Neural cell (in vitro differentiated cells): ENCODE measurements around the gene PTP4A2. TPM values are rescaled to one million over a fixed set of nuclear protein-coding genes. Genes with fewer than 3 reads are reported as not detected.
A peak's percentile ranks its signal among the peaks of the same experiment; 100 is the strongest.

Source experiments
- H2AFZ ChIP-seq: fragments of 200-600, 300-800 bp; sonication (generic), shearing (Covaris generic); 2 replicates; pipeline ENCODE4 v1.6.0; 2014; ENCODE audit warnings: low read depth, mild to moderate bottlenecking, antibody characterized with exemption, low read length, moderate library complexity
- H3F3A ChIP-seq: fragments of 200-600 bp; shearing (Covaris generic); 2 replicates; pipeline ENCODE4 v1.6.1; 2016; ENCODE audit warnings: mild to moderate bottlenecking, moderate library complexity, mixed read lengths, antibody characterized with exemption, low read length; ENCODE audit not compliant: insufficient read depth, poor library complexity, severe bottlenecking
- H3K27ac ChIP-seq: fragments of 200-600, 300-800 bp; sonication (generic), shearing (Covaris generic); 2 replicates; pipeline ENCODE4 v1.5.1; 2014; ENCODE audit warnings: mild to moderate bottlenecking, low read length, moderate library complexity
- H3K27me3 ChIP-seq: fragments of 300-800, 200-600 bp; sonication (generic), shearing (Covaris generic); 2 replicates; pipeline ENCODE4 v1.6.0; 2014; ENCODE audit warnings: mild to moderate bottlenecking, low read depth, low read length, moderate library complexity; ENCODE audit not compliant: insufficient read depth
- H3K36me3 ChIP-seq: fragments of 300-800, 200-600 bp; sonication (generic), shearing (Covaris generic); 2 replicates; pipeline ENCODE4 v1.5.1; 2014; ENCODE audit warnings: mild to moderate bottlenecking, antibody characterized with exemption, low read length, moderate library complexity; ENCODE audit not compliant: insufficient read depth
- H3K4me2 ChIP-seq: fragments of 300-800, 200-600 bp; sonication (generic), shearing (Covaris generic); 2 replicates; pipeline ENCODE4 v1.6.0; 2014; ENCODE audit warnings: mild to moderate bottlenecking, low read length
- H3K4me3 ChIP-seq: fragments of 300-800, 200-600 bp; sonication (generic), shearing (Covaris generic); 2 replicates; pipeline ENCODE4 v1.5.1; 2014; ENCODE audit warnings: mild to moderate bottlenecking, low read length, moderate library complexity
- H3K79me2 ChIP-seq: fragments of 200-600 bp; shearing (Covaris generic); replicated peaks from 2 replicates; pipeline ENCODE4 v1.6.0; 2014; ENCODE audit warnings: mild to moderate bottlenecking, low read length, moderate library complexity; ENCODE audit not compliant: insufficient read depth
- H3K9ac ChIP-seq: fragments of 300-800, 200-600 bp; sonication (generic), shearing (Covaris generic); 2 replicates; pipeline ENCODE4 v1.6.1; 2016; ENCODE audit warnings: mild to moderate bottlenecking, low read length, mixed read lengths
- H3K9me2 ChIP-seq: fragments of 200-600 bp; shearing (Covaris generic); 2 replicates; pipeline ENCODE4 v1.6.1; 2016; ENCODE audit warnings: mild to moderate bottlenecking, low read length, mixed read lengths; ENCODE audit not compliant: insufficient read depth
- H3K9me3 ChIP-seq: fragments of 200-600, 300-800 bp; sonication (generic), shearing (Covaris generic); 2 replicates; pipeline ENCODE4 v1.6.1; 2016; ENCODE audit warnings: mild to moderate bottlenecking, mixed run types, low read length, moderate library complexity, mixed read lengths
- H4K20me1 ChIP-seq: fragments of 200-600 bp; shearing (Covaris generic); 2 replicates; pipeline ENCODE4 v1.6.1; 2016; ENCODE audit warnings: mild to moderate bottlenecking, mixed run types; ENCODE audit not compliant: insufficient read depth
- CTCF ChIP-seq: fragments of 450-650 bp; IDR thresholded peaks from 2 replicates; pipeline ENCODE4 v1.5.1; 2014; ENCODE audit warnings: antibody characterized with exemption, mild to moderate bottlenecking, moderate library complexity; ENCODE audit not compliant: poor library complexity, severe bottlenecking
- EP300 ChIP-seq: fragments of 450-650 bp; conservative IDR thresholded peaks from 2 replicates; pipeline ENCODE4 v1.6.1; 2014; ENCODE audit warnings: antibody characterized with exemption, mild to moderate bottlenecking, moderate library complexity; ENCODE audit not compliant: poor library complexity, severe bottlenecking
- EZH2 ChIP-seq: fragments of 200-600, 300-800 bp; shearing (Covaris generic), sonication (generic); IDR thresholded peaks from 2 replicates; pipeline ENCODE4 v1.6.1; 2014; ENCODE audit warnings: antibody characterized with exemption, low read length, borderline replicate concordance, mild to moderate bottlenecking; ENCODE audit not compliant: insufficient read depth, poor library complexity, severe bottlenecking
- MXI1 ChIP-seq: fragments of 450-650 bp; conservative IDR thresholded peaks from 2 replicates; pipeline ENCODE4 v1.6.1; 2014; ENCODE audit warnings: antibody characterized with exemption, mild to moderate bottlenecking; ENCODE audit not compliant: poor library complexity, severe bottlenecking
- POLR2AphosphoS5 ChIP-seq: IDR thresholded peaks from 2 replicates; pipeline ENCODE4 v1.6.1; 2012
- RAD21 ChIP-seq: fragments of 450-650 bp; conservative IDR thresholded peaks from 2 replicates; pipeline ENCODE4 v1.6.1; 2014; ENCODE audit warnings: antibody characterized with exemption, mild to moderate bottlenecking, moderate library complexity
- REST ChIP-seq: IDR thresholded peaks from 2 replicates; pipeline ENCODE4 v1.6.1; 2012; ENCODE audit warnings: borderline replicate concordance
- SMC3 ChIP-seq: fragments of 450-650 bp; conservative IDR thresholded peaks from 2 replicates; pipeline ENCODE4 v1.6.1; 2014; ENCODE audit warnings: antibody characterized with exemption, mild to moderate bottlenecking, moderate library complexity; ENCODE audit not compliant: poor library complexity
- TAF1 ChIP-seq: IDR thresholded peaks from 2 replicates; pipeline ENCODE4 v1.6.1; 2012; ENCODE audit warnings: low read depth
- polyA plus RNA-seq: library from polyadenylated mRNA; depleted of rRNA; stranded (reverse); fragments of >200 nt; gene quantifications from 2 replicates; pipeline ENCODE4 v1.2.3, GENCODE V29; 2014

Gene PTP4A2
- polyA plus RNA-seq, 1 donor from 2014 or later, result 250 TPM

- Histone ChIP-seq H2AFZ (no peak overlapping the region), H3K27ac (peak overlapping the region; percentile 19), H3K9me3 (no peaks in the 10 kb centered on the region)
Observed at GRCh38 chr1:31981972-31982371, 43.8 kb upstream of the PTP4A2 start.

GRCh38 chr1:31981456-31981839 is 43.3 kb upstream of the PTP4A2 start:
- Histone ChIP-seq H3K36me3 (no peaks in the 10 kb centered on the region), H3K9ac (no peak overlapping the region), H3K4me2 (no peak overlapping the region), H3K9me3 (no peaks in the 10 kb centered on the region), H3K4me3 (no peak overlapping the region), H3K27ac (peak overlapping the region; percentile 19), H2AFZ (no peak overlapping the region), H3K79me2 (no peaks in the 10 kb centered on the region), H4K20me1 (no peaks in the 10 kb centered on the region), H3K9me2 (no peaks in the 10 kb centered on the region), H3F3A (no peaks in the 10 kb centered on the region), H3K27me3 (no peaks in the 10 kb centered on the region)
- TF ChIP-seq TAF1, result no peak
- TF ChIP-seq REST, result no peak
- TF ChIP-seq EP300, result no peak
- TF ChIP-seq RAD21, result no peak
- no peak for TF ChIP-seq MXI1
- TF ChIP-seq POLR2AphosphoS5, result no peak
- no peak for TF ChIP-seq SMC3
- TF ChIP-seq EZH2, result no peak
- TF ChIP-seq CTCF, result no peak

More at GRCh38 chr1:31981972-31982371, 43.8 kb upstream of the PTP4A2 start:
- Histone ChIP-seq H3K4me3 (no peak overlapping the region), H3K9ac (no peak overlapping the region), H3K79me2 (no peaks in the 10 kb centered on the region), H4K20me1 (no peaks in the 10 kb centered on the region), H3K27me3 (no peaks in the 10 kb centered on the region), H3F3A (no peaks in the 10 kb centered on the region), H3K9me2 (no peaks in the 10 kb centered on the region), H3K4me2 (no peak overlapping the region), H3K36me3 (no peaks in the 10 kb centered on the region)
- no peak for TF ChIP-seq CTCF
